Stimulated activated CD8-positive, alpha-beta memory T cell treated with anti-CD3 and anti-CD28 coated beads, Interleukin-15, amount 100 ng/mL, for 1 hour (primary cell): ENCODE measurements around the gene FMNL2.

Experiments used
- DNase-seq: peaks from one replicate; pipeline ENCODE4 v3.0.0-alpha.2; 2020; ENCODE audit warnings: low read depth

The FMNL2 gene

DNA sequence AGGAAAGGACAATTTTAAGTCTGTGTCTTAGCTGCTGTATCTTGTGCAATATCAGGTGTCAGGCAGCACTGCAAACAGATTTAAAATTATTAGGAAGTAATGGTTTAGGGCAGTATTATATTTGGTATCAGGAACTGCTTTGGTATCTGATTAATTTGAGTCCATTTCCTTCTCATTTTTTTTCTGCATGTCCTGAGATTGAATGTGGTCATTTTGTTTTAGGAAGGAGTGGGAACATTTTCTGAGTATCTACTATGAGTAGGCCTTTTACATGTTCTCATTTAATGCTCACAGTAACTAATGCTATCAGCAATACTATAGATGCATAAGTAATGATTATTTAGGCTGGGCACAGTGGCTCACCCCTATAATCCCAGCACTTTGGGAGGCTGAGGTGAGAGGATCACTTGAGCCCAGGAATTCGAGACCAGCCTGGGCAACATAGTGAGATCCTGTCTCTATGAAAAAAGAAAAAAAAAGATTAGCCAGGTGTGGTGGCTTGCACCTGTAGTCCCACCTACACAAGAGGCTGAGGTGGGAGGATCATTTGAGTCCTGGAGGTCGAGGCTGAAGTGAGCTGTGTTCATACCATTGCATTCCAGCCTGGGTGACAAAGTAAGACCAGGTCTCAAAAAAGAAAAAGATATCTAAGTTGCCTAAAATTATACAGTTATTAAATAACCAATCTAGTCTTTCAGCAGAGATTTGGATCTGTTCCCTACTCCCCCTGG lies 4.7 kb downstream of the FMNL2 start:
- DNase-seq, result no peak

DNA sequence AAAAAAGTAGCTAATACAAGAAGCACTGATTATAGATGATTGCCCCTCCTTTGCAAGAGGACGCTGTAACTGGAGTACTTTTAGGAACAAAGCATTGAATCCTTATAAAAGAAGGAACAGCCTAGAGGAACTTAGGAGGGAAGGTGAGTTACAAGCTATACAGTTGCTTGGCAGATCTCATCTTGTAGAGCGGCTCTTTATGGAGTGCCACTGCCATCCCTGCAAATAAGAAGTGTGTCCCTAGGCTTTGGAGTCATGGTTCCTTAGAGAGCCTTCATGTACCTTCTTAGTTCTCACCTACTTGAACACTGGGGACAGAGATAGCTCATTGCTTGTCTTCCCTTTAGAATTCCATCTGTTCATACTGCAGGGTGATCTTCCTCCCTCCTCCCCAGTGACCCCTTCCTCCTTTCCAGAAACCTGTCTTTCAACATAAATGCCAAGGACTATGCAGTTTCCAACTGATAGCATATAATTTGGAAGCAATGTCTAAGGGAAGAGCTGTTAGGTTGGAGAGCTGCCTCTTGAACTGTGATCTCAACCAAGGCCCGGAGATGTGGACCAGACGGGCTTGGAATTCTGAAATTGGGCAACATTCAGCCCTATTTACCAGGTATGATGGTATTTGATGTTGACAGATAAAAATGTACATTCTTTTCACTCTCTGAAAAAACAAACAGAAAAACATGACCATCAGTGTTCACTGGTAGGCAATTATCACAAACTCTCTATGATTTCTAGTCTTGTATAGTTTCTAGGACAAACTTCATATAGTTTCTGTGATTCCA lies 7.5 kb downstream of the FMNL2 start:
- DNase-seq, result no peak

GRCh38 chr2:152343426-152343825 lies 8.5 kb downstream of the FMNL2 start:
- DNase-seq, result no peak

GRCh38 chr2:152344579-152345195 lies 9.7 kb downstream of the FMNL2 start:
- no peak for DNase-seq

DNA sequence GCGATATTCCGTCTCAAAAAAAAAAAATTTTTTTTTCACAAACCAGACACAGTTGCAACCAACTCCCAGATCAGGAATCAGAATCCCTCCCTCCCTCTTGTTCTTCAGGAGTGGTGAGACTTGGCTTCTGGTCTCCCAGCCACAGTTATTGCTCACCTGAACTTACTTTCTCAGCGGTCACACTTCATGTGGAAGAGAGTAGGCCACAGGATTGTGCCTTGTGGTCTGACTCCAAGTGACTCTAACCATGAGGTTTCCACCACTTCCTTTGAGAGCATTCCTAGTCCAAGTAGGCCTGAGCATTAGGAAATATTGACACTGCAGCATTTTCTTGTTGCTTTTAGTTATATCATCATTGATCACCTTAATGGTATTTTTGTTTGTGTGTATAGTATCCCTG lies 12.1 kb downstream of the FMNL2 start:
- no peak for DNase-seq

DNA sequence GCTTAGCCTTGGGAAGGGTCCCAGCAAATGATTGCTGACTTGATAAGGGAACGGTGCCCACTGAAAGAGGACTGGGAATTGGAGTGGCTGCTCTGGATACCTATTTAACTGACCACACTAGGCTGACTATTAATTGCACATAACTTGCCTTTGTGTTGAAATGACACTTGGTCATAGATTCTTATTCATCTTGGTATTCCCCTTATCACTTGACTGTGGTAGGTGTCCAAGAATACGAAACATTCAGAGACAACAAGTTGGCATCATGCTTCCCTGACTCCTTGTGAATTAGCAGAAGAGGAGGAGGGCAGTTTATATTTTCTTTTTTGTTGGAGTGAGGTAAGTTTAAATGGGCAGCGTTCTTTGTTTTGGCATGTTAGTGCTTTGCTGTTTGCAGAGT lies 13.4 kb downstream of the FMNL2 start:
- no peak for DNase-seq

GRCh38 chr2:152349416-152349815 lies 14.4 kb downstream of the FMNL2 start:
- DNase-seq, result no peak

GRCh38 chr2:152350155-152350679 lies 15.2 kb downstream of the FMNL2 start:
- DNase-seq, result no peak

DNA sequence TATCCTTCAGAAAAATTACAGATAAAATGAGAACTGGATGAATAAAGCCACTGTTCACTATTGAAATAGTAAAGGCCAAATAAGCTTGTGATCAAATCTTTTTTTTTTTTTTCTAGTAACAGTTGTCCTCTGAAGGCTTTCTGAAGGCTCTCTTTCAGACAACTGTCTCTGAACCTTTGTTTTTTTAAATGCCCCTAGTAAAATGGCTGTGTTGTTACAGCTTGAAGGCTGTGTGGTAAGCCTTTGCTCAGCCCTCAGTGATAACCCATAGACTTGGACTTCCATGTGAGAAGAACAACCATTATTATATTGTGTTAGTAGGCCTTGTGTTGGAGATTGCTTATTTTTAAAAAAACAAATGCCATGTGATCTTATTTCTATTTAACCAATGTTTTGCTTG lies 17.6 kb downstream of the FMNL2 start:
- DNase-seq, result no peak

DNA sequence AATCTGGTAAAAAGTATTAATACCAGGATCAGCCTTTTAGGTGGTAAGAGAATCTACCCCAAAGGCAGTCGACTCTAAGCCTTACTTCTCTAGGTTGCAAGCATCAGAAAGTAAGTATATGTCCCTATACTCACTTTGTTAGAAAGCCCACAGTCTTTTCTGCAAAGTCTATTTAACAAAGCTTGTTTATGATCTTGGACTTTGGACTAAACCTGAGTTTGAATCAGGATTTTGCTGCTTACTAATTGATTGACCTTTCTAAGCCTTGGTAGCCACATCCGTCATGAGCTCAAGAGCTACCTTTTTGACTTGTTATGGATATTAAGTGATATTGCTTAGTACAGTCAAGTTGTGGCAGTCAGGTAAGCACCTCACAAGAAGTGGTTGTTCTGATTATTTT lies 18.4 kb downstream of the FMNL2 start:
- DNase-seq, result no peak

DNA sequence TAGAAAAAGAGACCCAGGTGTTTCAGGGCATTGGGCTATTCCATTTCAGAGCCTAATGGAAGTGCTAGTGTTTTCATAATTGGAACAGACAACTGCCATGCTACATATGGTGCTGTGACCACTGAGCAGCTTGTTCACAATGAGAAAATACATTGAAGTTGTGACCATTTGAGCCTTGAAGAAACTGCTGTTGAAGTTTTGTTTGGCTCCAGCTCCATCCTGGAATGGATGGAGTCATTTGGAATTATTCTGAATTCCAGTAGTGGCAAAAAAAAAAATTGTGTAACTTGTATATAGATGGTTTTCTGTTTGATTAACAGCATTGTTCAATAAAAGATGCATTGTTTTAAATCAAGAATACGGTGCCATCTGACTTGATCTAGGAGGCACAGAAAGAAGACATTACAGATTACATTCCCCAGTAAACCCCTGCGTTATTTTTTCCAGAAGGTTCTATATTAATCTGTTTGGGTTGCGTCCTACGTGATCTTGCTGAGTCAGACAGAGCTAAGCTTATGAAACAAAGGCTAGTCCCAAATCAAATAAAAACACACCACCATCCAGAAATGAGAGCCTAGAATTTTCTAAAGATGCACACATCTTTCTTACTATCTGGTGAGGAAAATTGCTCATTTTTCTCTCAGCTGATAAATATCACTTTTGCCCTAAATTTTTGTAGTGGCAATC lies 19.2 kb downstream of the FMNL2 start:
- no peak for DNase-seq

DNA sequence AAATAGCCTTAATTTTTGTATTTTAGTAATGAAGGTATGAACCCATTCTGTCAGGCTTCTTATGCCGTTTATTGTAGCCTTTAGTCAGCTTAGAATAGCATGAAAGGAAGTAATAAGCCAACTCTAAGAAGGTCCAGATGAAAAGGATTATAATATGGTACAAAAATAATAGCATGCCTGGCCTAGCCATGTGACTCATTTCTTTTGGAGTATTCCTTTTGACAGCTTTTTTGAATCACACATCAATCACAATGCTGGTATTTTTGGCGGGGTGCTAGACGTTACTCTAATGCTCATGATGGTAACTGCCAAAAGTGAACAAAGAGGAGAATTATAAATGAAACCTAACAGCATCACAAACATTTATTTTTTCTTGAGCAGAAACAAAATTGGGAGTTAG lies 19.9 kb downstream of the FMNL2 start:
- DNase-seq, result no peak

GRCh38 chr2:152355409-152355831 lies 20.4 kb downstream of the FMNL2 start:
- DNase-seq, result no peak

DNA sequence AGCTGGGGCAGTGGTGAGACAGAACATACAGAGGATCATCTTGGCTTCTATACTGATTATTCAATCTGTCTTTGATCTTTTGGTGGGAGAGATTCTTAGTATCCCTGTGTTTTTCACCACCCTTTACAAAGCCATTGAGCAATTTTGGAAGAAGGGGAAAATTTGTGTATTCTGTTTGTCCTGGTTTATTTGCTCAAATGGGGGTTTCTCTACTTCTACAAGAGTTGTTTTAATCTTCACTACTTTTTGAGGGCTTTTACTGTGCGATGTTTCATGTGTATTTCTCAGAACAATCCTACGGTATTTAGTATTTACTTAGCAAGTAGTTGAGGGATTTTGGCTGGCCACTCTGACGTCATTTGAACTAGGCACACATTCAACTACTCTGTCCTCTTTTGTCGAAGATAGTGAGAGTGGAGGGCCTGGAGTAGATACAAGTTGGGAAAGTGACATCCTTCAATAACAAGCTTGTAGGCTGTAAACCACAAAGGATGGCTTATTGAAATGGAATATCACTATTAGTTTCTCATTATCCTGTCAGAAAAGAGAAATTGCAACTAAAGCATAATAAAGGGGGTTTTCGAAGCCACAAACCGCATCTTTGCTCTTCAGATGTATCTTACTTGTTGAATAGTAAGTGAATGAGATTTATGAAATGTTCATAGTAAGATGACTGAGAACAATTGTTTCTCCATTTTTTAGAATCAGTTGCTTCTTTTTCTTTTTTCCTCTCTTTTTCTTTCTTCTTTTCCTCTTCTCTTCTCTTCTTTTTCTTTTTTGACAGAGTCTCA lies 24.8 kb downstream of the FMNL2 start:
- no peak for DNase-seq

DNA sequence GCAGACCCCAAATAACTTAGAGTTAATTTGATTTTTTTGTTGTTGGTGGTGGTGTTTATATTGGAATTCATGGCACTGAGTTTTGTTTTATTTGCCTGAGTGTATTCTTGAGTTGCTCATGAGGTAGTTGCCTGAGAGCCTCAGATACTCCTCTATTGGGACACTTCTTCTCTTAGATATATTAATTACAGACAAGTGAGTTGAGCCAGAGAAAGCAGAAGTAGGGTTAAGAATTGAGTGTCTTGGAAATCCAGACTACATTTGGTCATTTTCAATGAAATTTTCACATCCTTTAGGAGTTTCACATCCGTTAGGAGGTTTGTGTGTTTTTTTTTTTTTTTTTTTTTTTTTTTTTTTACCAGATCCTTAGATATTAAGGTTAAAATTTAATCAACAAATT lies 29.0 kb downstream of the FMNL2 start:
- DNase-seq, result no peak

GRCh38 chr2:152367547-152368390 lies 32.8 kb downstream of the FMNL2 start:
- DNase-seq, result no peak

- no peak for DNase-seq
These were observed 34.3 kb downstream of the FMNL2 start for GRCh38 chr2:152369176-152369860.

DNA sequence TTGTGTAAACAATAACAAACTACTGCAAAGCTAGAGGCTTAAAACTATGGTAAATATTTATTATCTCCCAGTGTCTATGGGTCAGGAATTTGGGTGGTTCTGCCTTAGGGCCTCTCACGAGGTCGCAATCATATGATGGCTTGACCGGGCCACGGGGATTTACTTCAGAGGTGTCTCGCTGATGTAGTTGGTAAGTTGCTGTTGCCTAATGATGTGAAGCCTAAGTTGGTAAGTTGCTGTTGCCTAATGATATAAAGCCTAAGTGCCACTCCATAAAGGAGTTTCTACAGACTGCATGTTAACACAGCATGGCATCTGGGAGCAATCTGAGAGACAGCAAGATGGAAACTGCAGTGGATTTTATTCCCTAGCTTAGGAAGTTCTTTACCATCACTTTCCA lies 35.8 kb downstream of the FMNL2 start:
- no peak for DNase-seq

DNA sequence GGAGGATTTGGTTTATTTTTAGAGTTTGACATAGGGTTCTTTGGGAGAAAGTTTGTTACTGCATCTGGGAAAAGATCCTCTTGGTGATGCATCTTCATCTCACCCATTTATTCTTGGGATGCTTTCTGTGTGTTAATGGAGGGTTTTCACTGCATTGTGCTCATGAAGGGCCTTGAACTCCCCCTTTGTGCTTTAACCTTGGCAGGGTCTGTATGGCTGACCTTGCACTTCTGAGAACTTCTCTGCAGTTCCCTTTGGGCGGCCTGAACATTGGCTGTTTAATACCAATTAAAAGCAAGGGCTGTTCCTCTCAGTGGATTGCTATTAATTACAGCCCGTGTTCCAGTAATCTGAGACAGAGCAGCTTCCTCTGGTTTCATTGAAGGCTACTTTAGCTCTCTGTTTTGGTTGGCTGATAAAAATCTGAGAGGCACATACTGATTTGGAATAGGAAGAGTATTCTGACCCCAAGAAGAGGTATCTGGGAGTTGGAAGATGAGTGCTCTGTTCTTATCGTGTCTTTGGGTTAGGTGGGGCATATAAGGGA lies 37.5 kb downstream of the FMNL2 start:
- DNase-seq, result no peak

DNA sequence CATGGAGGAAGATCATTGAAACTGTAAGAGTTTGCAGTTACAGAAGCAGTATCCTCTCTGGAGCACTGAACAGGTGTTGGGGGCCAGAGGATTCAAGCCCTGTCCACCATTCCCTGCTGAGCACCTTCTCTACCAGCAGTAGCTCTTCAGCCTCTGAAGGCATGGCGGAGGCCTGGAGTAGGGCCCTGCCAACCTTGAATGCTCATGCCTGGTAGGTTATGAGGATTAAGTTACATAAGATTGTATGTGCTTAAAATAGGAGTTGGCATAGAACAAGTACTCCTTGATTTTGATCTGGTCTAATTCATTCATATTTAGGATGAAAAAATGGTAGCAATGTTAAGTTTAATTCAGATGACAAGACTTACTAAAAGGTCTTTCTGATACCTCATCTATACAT lies 40.2 kb downstream of the FMNL2 start:
- no peak for DNase-seq
